A549 (cell line): ENCODE data around the gene GLIS1. TPM values are rescaled to one million over a fixed set of nuclear protein-coding genes. Genes with fewer than 3 reads are reported as not detected.

Experiments used
- ATAC-seq, 2 experiments: fragments of 200-7000 bp in 1 of 2; fragments of >200 bp in 1 of 2; cut with Nextera tagmentation in 1 of 2; cut with Tn5 transposase in 1 of 2; 3 replicates each; pipeline versions ENCODE4 v1.8.0 to v1.9.1; 2018 to 2020; ENCODE audit warnings: mild to moderate bottlenecking in 1 of 2, moderate library complexity in 1 of 2
- CTCF ChIA-PET: fragments of 300-600 bp; sonication (Branson Sonifier 250); formaldehyde crosslinking; extraction: SDS; loops from one replicate; lab custom pipeline; 2021; ENCODE audit warnings: antibody characterized with exemption, inconsistent platforms; lab: Yijun Ruan, JAX
- POLR2A ChIA-PET: fragments of 350-600 bp; formaldehyde crosslinking; extraction: SDS; loops from one replicate; lab custom pipeline; 2021; ENCODE audit warnings: antibody characterized with exemption, inconsistent platforms; lab: Yijun Ruan, JAX
- DNase-seq, 2 experiments: peaks; one replicate each; pipeline versions ENCODE4 v3.0.0 to v3.0.0-alpha.2; 2011 to 2016; ENCODE audit warnings: low read depth in 1 of 2, low spot score in 1 of 2
- FAIRE-seq: peaks from 2 replicates; lab custom pipeline; 2011; peaks lifted over from hg19 to GRCh38; lab: Jason Lieb, UNC
- H3K27ac ChIP-seq, 2 experiments: fragments of >200 bp; sonication (Bioruptor Twin); formaldehyde crosslinking; 3 replicates each; pipeline ENCODE4 v1.5.1; 2016 to 2017
- H3K4me1 ChIP-seq: fragments of >200 bp; sonication (Bioruptor Twin); formaldehyde crosslinking; 3 replicates; pipeline ENCODE4 v1.6.1; 2016
- H3K4me2 ChIP-seq: fragments of >200 bp; sonication (Bioruptor Twin); formaldehyde crosslinking; 3 replicates; pipeline ENCODE4 v1.6.1; 2016
- H3K4me3 ChIP-seq: fragments of >200 bp; sonication (Bioruptor Twin); formaldehyde crosslinking; 3 replicates; pipeline ENCODE4 v1.5.1; 2016
- H3K9me3 ChIP-seq: fragments of >200 bp; sonication (Bioruptor Twin); formaldehyde crosslinking; 3 replicates; pipeline ENCODE4 v1.6.1; 2016
- CBX2 ChIP-seq: fragments of 200-600 bp; sonication (generic); IDR thresholded peaks from 2 replicates; pipeline ENCODE4 v1.6.1; 2016; ENCODE audit warnings: low read depth, mild to moderate bottlenecking, borderline replicate concordance
- CEBPB ChIP-seq, 2 experiments: fragments of >200 bp in 1 of 2; sonication (Bioruptor Twin) in 1 of 2; formaldehyde crosslinking in 1 of 2; IDR thresholded peaks; 2 replicates each; pipeline ENCODE4 v1.6.1; 2012 to 2016
- CHD2 ChIP-seq: fragments of 150-350 bp; IDR thresholded peaks from 2 replicates; pipeline ENCODE4 v1.6.1; 2014; ENCODE audit warnings: low read length; ENCODE audit not compliant: partially characterized antibody
- CHD4 ChIP-seq: fragments of 200-600 bp; sonication (generic); IDR thresholded peaks from 2 replicates; pipeline ENCODE4 v1.6.1; 2016; ENCODE audit warnings: antibody characterized with exemption, mild to moderate bottlenecking, borderline replicate concordance
- EHF ChIP-seq: fragments of 250-450 bp; sonication (Bioruptor Pico); IDR thresholded peaks from 2 replicates; pipeline ENCODE4 v1.5.0; 2020; ENCODE audit warnings: mild to moderate bottlenecking
- EHMT2 ChIP-seq: fragments of 200-600 bp; sonication (generic); IDR thresholded peaks from 2 replicates; pipeline ENCODE4 v1.6.1; 2016; ENCODE audit warnings: antibody characterized with exemption, low read depth, mild to moderate bottlenecking, moderate library complexity
- ESRRA ChIP-seq: fragments of 150-350 bp; IDR thresholded peaks from 2 replicates; pipeline ENCODE4 v1.6.1; 2014; ENCODE audit warnings: mild to moderate bottlenecking, low read length, borderline replicate concordance
- FOSB ChIP-seq: fragments of 250-450 bp; sonication (Bioruptor Pico); IDR thresholded peaks from 2 replicates; pipeline ENCODE4 v1.5.0; 2020; ENCODE audit warnings: mild to moderate bottlenecking, moderate library complexity
- FOXS1 ChIP-seq: fragments of 250-450 bp; sonication (Bioruptor Pico); IDR thresholded peaks from 2 replicates; pipeline ENCODE4 v1.5.0; 2020; ENCODE audit warnings: mild to moderate bottlenecking, moderate library complexity
- GATA3 ChIP-seq: IDR thresholded peaks from 2 replicates; pipeline ENCODE4 v1.6.1; 2012; ENCODE audit warnings: borderline replicate concordance
- HEYL ChIP-seq: fragments of 250-450 bp; sonication (Bioruptor Pico); IDR thresholded peaks from 2 replicates; pipeline ENCODE4 v1.8.0; 2021; ENCODE audit warnings: mild to moderate bottlenecking, moderate library complexity
- HOXB5 ChIP-seq: fragments of 250-450 bp; sonication (Bioruptor Pico); IDR thresholded peaks from 2 replicates; pipeline ENCODE4 v1.5.0; 2020; ENCODE audit warnings: mild to moderate bottlenecking, moderate library complexity
- JUNB ChIP-seq: fragments of >200 bp; sonication (Bioruptor Twin); formaldehyde crosslinking; IDR thresholded peaks from 2 replicates; pipeline ENCODE4 v1.6.1; 2016
- KDM5A ChIP-seq: fragments of 200-600 bp; sonication (generic); IDR thresholded peaks from 2 replicates; pipeline ENCODE4 v1.6.1; 2016; ENCODE audit warnings: antibody characterized with exemption, mild to moderate bottlenecking
- MAFK ChIP-seq: fragments of 450-650 bp; IDR thresholded peaks from 2 replicates; pipeline ENCODE4 v1.6.1; 2014; ENCODE audit not compliant: partially characterized antibody
- MYC ChIP-seq: IDR thresholded peaks from 2 replicates; pipeline ENCODE4 v1.6.1; 2012; ENCODE audit warnings: mild to moderate bottlenecking, inconsistent platforms, low read length, improper control_type of control experiment, borderline replicate concordance
- NFE2L2 ChIP-seq: fragments of 150-350 bp; conservative IDR thresholded peaks from 2 replicates; pipeline ENCODE4 v1.6.1; 2014; ENCODE audit warnings: low read length
- RARB ChIP-seq: fragments of 250-450 bp; sonication (Bioruptor Pico); IDR thresholded peaks from 2 replicates; pipeline ENCODE4 v1.8.0; 2021; ENCODE audit warnings: mild to moderate bottlenecking, moderate library complexity
- RCOR1 ChIP-seq: fragments of 150-350 bp; IDR thresholded peaks from 2 replicates; pipeline ENCODE4 v1.6.1; 2014; ENCODE audit warnings: antibody characterized with exemption, low read length, low read depth
- RFX5 ChIP-seq: fragments of 450-650 bp; IDR thresholded peaks from 2 replicates; pipeline ENCODE4 v1.7.1; 2014; ENCODE audit warnings: antibody characterized with exemption, mild to moderate bottlenecking, moderate library complexity
- SREBF2 ChIP-seq: fragments of 450-650 bp; IDR thresholded peaks from 2 replicates; pipeline ENCODE4 v1.6.1; 2014; ENCODE audit warnings: mild to moderate bottlenecking, moderate library complexity
- TFCP2L1 ChIP-seq: fragments of 250-450 bp; sonication (Bioruptor Pico); IDR thresholded peaks from 2 replicates; pipeline ENCODE4 v1.5.0; 2021; ENCODE audit warnings: mild to moderate bottlenecking
- TP53 ChIP-seq: fragments of 250-450 bp; sonication (Bioruptor Pico); IDR thresholded peaks from 2 replicates; pipeline ENCODE4 v1.5.0; 2021; ENCODE audit warnings: mild to moderate bottlenecking, moderate library complexity
- ZFP36 ChIP-seq: fragments of 450-650 bp; IDR thresholded peaks from 2 replicates; pipeline ENCODE4 v1.6.1; 2014; ENCODE audit warnings: borderline replicate concordance; ENCODE audit not compliant: partially characterized antibody
- ZNF302 ChIP-seq: fragments of 250-450 bp; sonication (Bioruptor Pico); IDR thresholded peaks from 2 replicates; pipeline ENCODE4 v1.9.0; 2021; ENCODE audit warnings: inconsistent platforms, mild to moderate bottlenecking, moderate library complexity
- ZSCAN20 ChIP-seq: fragments of 250-450 bp; sonication (Bioruptor Pico); IDR thresholded peaks from 2 replicates; pipeline ENCODE4 v1.8.0; 2022; ENCODE audit warnings: mild to moderate bottlenecking, moderate library complexity
- WGBS: methylation state at CpG from one replicate; pipeline ENCODE4 v1.1.6; 2017; ENCODE audit errors: missing lambda C conversion rate; 5-methylcytosine and 5-hydroxymethylcytosine counted together
- polyA plus RNA-seq, 4 experiments: library from polyadenylated mRNA; depleted of rRNA in 3 of 4; stranded (reverse); fragments of >200 nt; fragmentation: RNase III in 1 of 4; extraction: RNeasy Plus Mini Kit Qiagen cat#74134 plus additional on column Dnase treatment in 1 of 4; gene quantifications; 2 replicates in 3 of 4; 3 replicates in 1 of 4; pipeline ENCODE4 v1.2.3, GENCODE V29; 2011 to 2017
- TF ChIP-seq, protein P1 (sequence below): IDR thresholded peaks from 2 replicates; pipeline ENCODE4 v1.6.1; 2012
- TF ChIP-seq, protein P2 (sequence below): fragments of >200 bp; sonication (Bioruptor Twin); formaldehyde crosslinking; IDR thresholded peaks from 3 replicates; pipeline ENCODE4 v1.5.1; 2016
- TF ChIP-seq, protein P3 (sequence below): fragments of >200 bp; sonication (Bioruptor Twin); formaldehyde crosslinking; IDR thresholded peaks from 2 replicates; pipeline ENCODE4 v1.6.1; 2016

GLIS1 gene
- polyA plus RNA-seq, 2 of the 4 experiments (the other 2 are of a cell fraction): 0.04 TPM; not detected in 1

- Histone ChIP-seq H3K27ac (peak overlapping the region; percentile 90 to 92), H3K4me1 (peaks cover 33% of the 10 kb centered on the region), H3K4me3 (no peak overlapping the region), H3K9me3 (no peaks in the 10 kb centered on the region), H3K4me2 (no peak overlapping the region)
- ATAC-seq (no peak), FAIRE-seq (no peak), DNase-seq (no peak)
- no peak for TF ChIP-seq ESRRA
- no peak for TF ChIP-seq FOSB (CRISPR knock-in tag)
- no peak for TF ChIP-seq MYC
- no peak for TF ChIP-seq ZNF302
- TF ChIP-seq RFX5: no peak
- no peak for TF ChIP-seq KDM5A
- no peak for TF ChIP-seq FOXS1
- TF ChIP-seq EHF (CRISPR knock-in tag): no peak
- TF ChIP-seq, protein P1, sequence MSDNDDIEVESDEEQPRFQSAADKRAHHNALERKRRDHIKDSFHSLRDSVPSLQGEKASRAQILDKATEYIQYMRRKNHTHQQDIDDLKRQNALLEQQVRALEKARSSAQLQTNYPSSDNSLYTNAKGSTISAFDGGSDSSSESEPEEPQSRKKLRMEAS: no peak
- TF ChIP-seq, protein P2, sequence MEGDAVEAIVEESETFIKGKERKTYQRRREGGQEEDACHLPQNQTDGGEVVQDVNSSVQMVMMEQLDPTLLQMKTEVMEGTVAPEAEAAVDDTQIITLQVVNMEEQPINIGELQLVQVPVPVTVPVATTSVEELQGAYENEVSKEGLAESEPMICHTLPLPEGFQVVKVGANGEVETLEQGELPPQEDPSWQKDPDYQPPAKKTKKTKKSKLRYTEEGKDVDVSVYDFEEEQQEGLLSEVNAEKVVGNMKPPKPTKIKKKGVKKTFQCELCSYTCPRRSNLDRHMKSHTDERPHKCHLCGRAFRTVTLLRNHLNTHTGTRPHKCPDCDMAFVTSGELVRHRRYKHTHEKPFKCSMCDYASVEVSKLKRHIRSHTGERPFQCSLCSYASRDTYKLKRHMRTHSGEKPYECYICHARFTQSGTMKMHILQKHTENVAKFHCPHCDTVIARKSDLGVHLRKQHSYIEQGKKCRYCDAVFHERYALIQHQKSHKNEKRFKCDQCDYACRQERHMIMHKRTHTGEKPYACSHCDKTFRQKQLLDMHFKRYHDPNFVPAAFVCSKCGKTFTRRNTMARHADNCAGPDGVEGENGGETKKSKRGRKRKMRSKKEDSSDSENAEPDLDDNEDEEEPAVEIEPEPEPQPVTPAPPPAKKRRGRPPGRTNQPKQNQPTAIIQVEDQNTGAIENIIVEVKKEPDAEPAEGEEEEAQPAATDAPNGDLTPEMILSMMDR: no peak
- TF ChIP-seq CBX2: no peak
- TF ChIP-seq RARB: no peak
- TF ChIP-seq HOXB5 (CRISPR knock-in tag): no peak
- TF ChIP-seq RCOR1: no peak
- no peak for TF ChIP-seq JUNB
- TF ChIP-seq HEYL (CRISPR knock-in tag): no peak
- no peak for TF ChIP-seq TFCP2L1 (CRISPR knock-in tag)
- no peak for TF ChIP-seq CHD4
- CTCF ChIA-PET: interaction anchor here (1.2 kb wide), 1 partner anchor 138 kb away, joined by 3 read pairs; no protein-coding TSS in a partner anchor
- 84% methylated on average over 22 of the region's 24 CpGs for WGBS
- POLR2A ChIA-PET: no interaction called here
Observed at GRCh38 chr1:53543778-53544695, 194.9 kb downstream of the GLIS1 start.

GRCh38 chr1:53543130-53543777 is 195.7 kb downstream of the GLIS1 start:
- H3K4me1 ChIP-seq: peaks cover 33% of the 10 kb centered on the region
- 89% methylated on average over 13 of the region's 14 CpGs for WGBS
- no peak for ATAC-seq
- TF ChIP-seq, protein P3, sequence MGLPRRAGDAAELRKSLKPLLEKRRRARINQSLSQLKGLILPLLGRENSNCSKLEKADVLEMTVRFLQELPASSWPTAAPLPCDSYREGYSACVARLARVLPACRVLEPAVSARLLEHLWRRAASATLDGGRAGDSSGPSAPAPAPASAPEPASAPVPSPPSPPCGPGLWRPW: no peak
- no peak for TF ChIP-seq ZFP36
- no peak for TF ChIP-seq CEBPB (IDR thresholded peaks at IDR 0.05)
- TF ChIP-seq CHD4: no peak
- no peak for TF ChIP-seq ZSCAN20 (CRISPR knock-in tag)
- no peak for TF ChIP-seq ZNF302
- no peak for TF ChIP-seq EHMT2
- no peak for TF ChIP-seq JUNB
- no peak for TF ChIP-seq RFX5
- TF ChIP-seq HEYL (CRISPR knock-in tag): no peak
- no peak for TF ChIP-seq TP53 (CRISPR knock-in tag)
- TF ChIP-seq MAFK: no peak
- TF ChIP-seq NFE2L2: no peak
- no peak for TF ChIP-seq GATA3
- no peak for TF ChIP-seq SREBF2
- TF ChIP-seq CHD2: no peak
- TF ChIP-seq, all 56 proteins: peak for 0
- FAIRE-seq (no peak), DNase-seq (no peak)
- H3K4me2 ChIP-seq: no peak overlapping the region; the same call in 2 of the 3 replicates
- no peaks in the 10 kb centered on the region for H3K9me3 ChIP-seq
- CTCF ChIA-PET: interaction anchor here (1.2 kb wide), 1 partner anchor 139 kb away, joined by 3 read pairs; no protein-coding TSS in a partner anchor
- H3K27ac ChIP-seq: peak overlapping the region; percentile 90 to 92
- H3K4me3 ChIP-seq: no peak overlapping the region
- POLR2A ChIA-PET: no interaction called here
